Stimulated activated CD8-positive, alpha-beta memory T cell treated with anti-CD3 and anti-CD28 coated beads, Interleukin-4, amount 100 ng/mL, for 1 hour (primary cell): ENCODE measurements around the gene ROBO1.

Experiments
- DNase-seq, 2 donors: peaks; one replicate each; pipeline ENCODE4 v3.0.0-alpha.2; 2020; ENCODE audit warnings: low read depth in 2 of 2, low spot score in 1 of 2

The ROBO1 gene

GRCh38 chr3:78858174-78858573 lies 909.6 kb downstream of the ROBO1 start:
- DNase-seq, result no peak

GRCh38 chr3:78857494-78858111 lies 910.2 kb downstream of the ROBO1 start:
- DNase-seq, result no peak

- DNase-seq, result no peak
Measured at GRCh38 chr3:78856164-78856563, 911.6 kb downstream of the ROBO1 start.

- DNase-seq, result no peak
Measured at GRCh38 chr3:78855190-78855589, 912.6 kb downstream of the ROBO1 start.

GRCh38 chr3:78848392-78849288 lies 919.2 kb downstream of the ROBO1 start:
- no peak for DNase-seq

- no peak for DNase-seq
Measured at GRCh38 chr3:78847603-78848002, 920.2 kb downstream of the ROBO1 start.

GRCh38 chr3:78847203-78847602 lies 920.6 kb downstream of the ROBO1 start:
- no peak for DNase-seq

GRCh38 chr3:78846718-78847117 lies 921.1 kb downstream of the ROBO1 start:
- no peak for DNase-seq

- no peak for DNase-seq
Measured at GRCh38 chr3:78845605-78846004, 922.2 kb downstream of the ROBO1 start.

GRCh38 chr3:78844307-78844706 lies 923.5 kb downstream of the ROBO1 start:
- no peak for DNase-seq

- no peak for DNase-seq
Measured at GRCh38 chr3:78839693-78840092, 928.1 kb downstream of the ROBO1 start.

- DNase-seq, result no peak
Measured at GRCh38 chr3:78838362-78838761, 929.4 kb downstream of the ROBO1 start.

- DNase-seq, result no peak
Measured at GRCh38 chr3:78834910-78835309, 932.9 kb downstream of the ROBO1 start.

GRCh38 chr3:78832785-78833204 lies 935.0 kb downstream of the ROBO1 start:
- no peak for DNase-seq

- DNase-seq, result no peak
Measured at GRCh38 chr3:78831446-78831972, 936.3 kb downstream of the ROBO1 start.

- no peak for DNase-seq
Measured at GRCh38 chr3:78830470-78830869, 937.3 kb downstream of the ROBO1 start.

GRCh38 chr3:78827618-78828017 lies 940.2 kb downstream of the ROBO1 start:
- no peak for DNase-seq

GRCh38 chr3:78825858-78826215 lies 942.0 kb downstream of the ROBO1 start:
- DNase-seq, result no peak

- no peak for DNase-seq
Measured at GRCh38 chr3:78825118-78825857, 942.5 kb downstream of the ROBO1 start.

- no peak for DNase-seq
Measured at GRCh38 chr3:78823859-78824258, 943.9 kb downstream of the ROBO1 start.

GRCh38 chr3:78823434-78823833 lies 944.4 kb downstream of the ROBO1 start:
- DNase-seq, result no peak

- DNase-seq, result no peak
Measured at GRCh38 chr3:78822726-78823125, 945.1 kb downstream of the ROBO1 start.
